NCI-H1105 (cell line): Measurements from ENCODE around the gene PRAC1.

Experiments used
- DNase-seq: peaks from one replicate; lab custom pipeline; 2025; lab: John Stamatoyannopoulos, UW

PRAC1 gene

GRCh38 chr17:48704361-48705248 lies 17.7 kb downstream of the PRAC1 start:
- peak; percentile 6 for DNase-seq

GRCh38 chr17:48701864-48702532 lies 20.3 kb downstream of the PRAC1 start:
- no peak for DNase-seq

- no peak for DNase-seq
Measured at GRCh38 chr17:48693178-48693577, 29.1 kb downstream of the PRAC1 start.

GRCh38 chr17:48692049-48692448 lies 30.3 kb downstream of the PRAC1 start:
- DNase-seq, result no peak

- no peak for DNase-seq
Measured at GRCh38 chr17:48690655-48691054, 31.7 kb downstream of the PRAC1 start.

GRCh38 chr17:48681609-48682008 lies 40.7 kb downstream of the PRAC1 start:
- no peak for DNase-seq

- no peak for DNase-seq
Measured at GRCh38 chr17:48679385-48680096, 42.8 kb downstream of the PRAC1 start.

GRCh38 chr17:48678141-48678971 lies 44.0 kb downstream of the PRAC1 start:
- DNase-seq, result peak; percentile 41

- no peak for DNase-seq
Measured at GRCh38 chr17:48676963-48677558, 45.3 kb downstream of the PRAC1 start.

- no peak for DNase-seq
Measured at GRCh38 chr17:48672340-48672739, 50.0 kb downstream of the PRAC1 start.
